ENCODE measurements around the gene NPRL2. TPM values are rescaled to one million over a fixed set of nuclear protein-coding genes. Genes with fewer than 3 reads are reported as not detected.

Gene NPRL2
- total and polyA plus RNA-seq, 2 of the 8 experiments (the other 6 are each of a cell fraction or from before 2014, with no cell fraction given): 28.4 to 51.4 TPM

GRCh38 chr3:50358911-50359759, 8.6 kb upstream of the NPRL2 start, which contains the start of gene TMEM115:
TSS of gene TMEM115 (minus strand) at chr3:50359521. CDS start at chr3:50359063, 458 bp downstream.
- peaks cover 16% of the 10 kb centered on the region for H3K79me1 ChIP-seq (ENCODE audit: low read depth, low read length)
- FAIRE-seq (peak; percentile 94), DNase-seq (ENCODE audit: low read depth in 1 of 2, low spot score in 2 of 2) (peak; percentile 91 to 98)
- H3K14ac ChIP-seq (ENCODE audit: insufficient read length): no peak within 1 kb of the TSS
- H3K4me3 ChIP-seq (ENCODE audit: extremely low read depth in 1 of 4, insufficient read depth in 2 of 4, low read depth in 3 of 4, low read length in 4 of 4): peak within 1 kb of the TSS; percentile 75 to 85 (median 83)
- peak within 1 kb of the TSS; percentile 46; the same call in 1 of the 2 replicates for H3K27ac ChIP-seq (ENCODE audit: low read depth, low read length)
- ChIA-PET POLR2A (ENCODE audit: partially characterized antibody) (no interaction called here), CTCF (ENCODE audit: partially characterized antibody) (interaction anchor here (0.7 to 5.0 kb wide), 4 partner anchors 11 to 183 kb away, joined by 3 to 49 read pairs (median 22); partner anchors contain the start of genes CYB561D2, NPRL2 and ZMYND10)
- H3K9ac ChIP-seq (replicated peaks in 1 of 4; ENCODE audit: extremely low read depth in 1 of 4, low read depth in 3 of 4, low read length in 3 of 4): peak within 1 kb of the TSS; percentile 62 to 88 (median 70)
- peak within 1 kb of the TSS; percentile 55; the same call in 1 of the 2 replicates for H3K18ac ChIP-seq (ENCODE audit: extremely low read depth, low read length)
- H2BK5ac ChIP-seq (ENCODE audit: low read depth, low read length): peak within 1 kb of the TSS; percentile 73; the same call in 1 of the 2 replicates
- peaks cover 0 to 26% of the 10 kb centered on the region in 2 experiments; a peak in 2 of 4 replicates for H3K79me2 ChIP-seq (ENCODE audit: control insufficient read depth in 1 of 2, insufficient read depth in 2 of 2, low read length in 2 of 2)
- H2AFZ ChIP-seq (ENCODE audit: low read length): peak within 1 kb of the TSS; percentile 98
- H4K5ac ChIP-seq (ENCODE audit: insufficient read length, low read depth, low read length): peak within 1 kb of the TSS; percentile 30
- peaks cover 9 to 24% of the 10 kb centered on the region in 2 experiments for H4K20me1 ChIP-seq (replicated peaks in 1 of 2; ENCODE audit: control insufficient read depth in 1 of 2, insufficient read depth in 2 of 2, low read length in 2 of 2)
- no peak within 1 kb of the TSS for H3K23ac ChIP-seq (ENCODE audit: insufficient read length)
- peaks cover 0 to 5% (median under 1%) of the 10 kb centered on the region in 4 experiments; a peak in 3 of 7 replicates for H3K27me3 ChIP-seq (replicated peaks in 1 of 4; ENCODE audit: control insufficient read depth in 3 of 4, extremely low read depth in 1 of 4, insufficient read depth in 3 of 4, low read length in 3 of 4)
- WGBS, 2 experiments (ENCODE audit: extremely low coverage in 1 of 2, insufficient coverage in 1 of 2, insufficient read length in 1 of 2, insufficient replicate concordance in 2 of 2, low coverage in 1 of 2, low lambda C conversion rate in 2 of 2, missing lambda C conversion rate in 1 of 2): 7% methylated on average over 63 of the region's 64 CpGs; no CpG with 5 or more reads in 1 of the 2 experiments
- peaks cover 10% of the 10 kb centered on the region; the same call in 1 of the 2 replicates for H3K23me2 ChIP-seq (ENCODE audit: low read depth, low read length)
- H3K9me3 ChIP-seq (ENCODE audit: insufficient read depth in 2 of 2, low read depth in 1 of 2, low read length in 1 of 2): no peaks in the 10 kb centered on the region
- H2BK20ac ChIP-seq (ENCODE audit: low read length): no peak within 1 kb of the TSS
- no peak within 1 kb of the TSS for H2BK12ac ChIP-seq (ENCODE audit: low read depth, low read length)
- H2AK5ac ChIP-seq (ENCODE audit: low read depth, low read length): no peak within 1 kb of the TSS
- no peak within 1 kb of the TSS for H4K91ac ChIP-seq (replicated peaks; ENCODE audit: insufficient read length, low read length)
- peaks cover 3 to 10% (median 5%) of the 10 kb centered on the region in 4 experiments; a peak in 5 of 8 replicates for H3K36me3 ChIP-seq (ENCODE audit: control insufficient read depth in 2 of 4, insufficient read depth in 4 of 4, low read length in 3 of 4)
- H2BK120ac ChIP-seq (replicated peaks; ENCODE audit: low read depth, low read length): no peak within 1 kb of the TSS
- peak within 1 kb of the TSS; percentile 14 for H3K4ac ChIP-seq (replicated peaks; ENCODE audit: insufficient read length, low read depth, low read length)
- peaks cover 0 to 16% (median 9%) of the 10 kb centered on the region in 4 experiments; a peak in 6 of 7 replicates for H3K4me1 ChIP-seq (replicated peaks in 1 of 4; ENCODE audit: control insufficient read depth in 3 of 4, insufficient read depth in 4 of 4, low read length in 3 of 4)
- peak within 1 kb of the TSS; percentile 72 to 87 for H3K4me2 ChIP-seq (ENCODE audit: insufficient read depth in 1 of 2, low read depth in 2 of 2, low read length in 2 of 2)
- no peak within 1 kb of the TSS for H3K56ac ChIP-seq (replicated peaks; ENCODE audit: insufficient read length, low read depth, low read length)
- peak within 1 kb of the TSS; percentile 94 for H4K8ac ChIP-seq (ENCODE audit: extremely low read depth, insufficient read depth, low read length)
- H2BK15ac ChIP-seq (ENCODE audit: low read length): no peak within 1 kb of the TSS
- TF ChIP-seq BRCA1 (IDR thresholded peaks at IDR 0.05; ENCODE audit: low read depth, low read length): no peak
- TF ChIP-seq CTCF (IDR thresholded peaks at IDR 0.05; ENCODE audit: control extremely low read depth in 1 of 3, insufficient read depth in 1 of 3, low read depth in 1 of 3, low read length in 3 of 3): no peak
- TF ChIP-seq SP1 (IDR thresholded peaks at IDR 0.05; ENCODE audit: low read depth, low read length): no peak
- no peak for TF ChIP-seq CHD1 (IDR thresholded peaks at IDR 0.05; ENCODE audit: low read depth, low read length)
- no peak for TF ChIP-seq CBX5 (IDR thresholded peaks at IDR 0.05; ENCODE audit: low read depth, low read length)
- no peak for TF ChIP-seq CTBP2 (IDR thresholded peaks at IDR 0.05; ENCODE audit: borderline replicate concordance, insufficient read depth, insufficient read length, low read length)
- TF ChIP-seq RFX5 (IDR thresholded peaks at IDR 0.05; ENCODE audit: borderline replicate concordance, low read depth, low read length): no peak
- no peak for TF ChIP-seq POU5F1 (IDR thresholded peaks at IDR 0.05; ENCODE audit: low read depth, low read length)

Data from H1 (cell line).